Measurements from ENCODE around the gene CADM2. TPM values are rescaled to one million over a fixed set of nuclear protein-coding genes. Genes with fewer than 3 reads are reported as not detected.

Gene CADM2
- total RNA-seq, 1 experiment from 2014 or later = not detected

DNA sequence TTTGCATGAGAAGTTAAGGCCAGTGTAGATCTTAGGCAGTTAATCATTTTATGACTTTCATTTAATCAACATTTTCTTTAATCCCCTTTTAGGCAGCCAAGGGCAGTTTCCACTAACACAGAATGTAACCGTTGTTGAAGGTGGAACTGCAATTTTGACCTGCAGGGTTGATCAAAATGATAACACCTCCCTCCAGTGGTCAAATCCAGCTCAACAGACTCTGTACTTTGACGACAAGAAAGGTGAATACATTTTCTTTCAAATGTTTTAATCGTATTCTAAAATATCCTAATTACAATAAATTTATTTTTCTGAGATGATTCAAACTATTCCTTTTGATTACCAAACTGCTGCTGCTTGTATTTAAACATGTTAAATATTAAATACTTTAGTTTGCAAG is 843.2 kb downstream of the CADM2 start:
- CTCF ChIA-PET = no interaction called here
- DNase-seq = peak in 1 of 2 experiments; percentile 15
- intact Hi-C loops (cut with micrococcal nuclease; ENCODE audit: unreplicated experiment) = no loop called here

DNA sequence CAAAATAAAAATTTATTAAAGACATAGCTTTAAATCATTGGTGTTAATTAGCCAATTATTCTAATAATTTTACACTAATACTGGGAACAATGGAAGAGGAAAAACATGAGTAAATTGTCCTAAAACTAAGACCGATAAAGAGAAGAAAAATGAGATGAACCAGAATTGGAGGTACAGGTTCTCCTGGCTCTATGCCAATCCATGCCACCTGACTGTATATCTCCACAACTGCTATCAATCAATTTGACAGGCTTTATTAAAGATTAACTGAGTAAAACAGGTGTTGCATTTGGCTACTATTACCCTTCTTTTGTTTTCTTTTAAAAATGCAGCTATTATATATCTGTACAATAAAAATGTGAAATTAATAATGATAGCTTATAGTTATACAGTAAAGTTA is 850.0 kb downstream of the CADM2 start:
- TF ChIP-seq, protein P1, sequence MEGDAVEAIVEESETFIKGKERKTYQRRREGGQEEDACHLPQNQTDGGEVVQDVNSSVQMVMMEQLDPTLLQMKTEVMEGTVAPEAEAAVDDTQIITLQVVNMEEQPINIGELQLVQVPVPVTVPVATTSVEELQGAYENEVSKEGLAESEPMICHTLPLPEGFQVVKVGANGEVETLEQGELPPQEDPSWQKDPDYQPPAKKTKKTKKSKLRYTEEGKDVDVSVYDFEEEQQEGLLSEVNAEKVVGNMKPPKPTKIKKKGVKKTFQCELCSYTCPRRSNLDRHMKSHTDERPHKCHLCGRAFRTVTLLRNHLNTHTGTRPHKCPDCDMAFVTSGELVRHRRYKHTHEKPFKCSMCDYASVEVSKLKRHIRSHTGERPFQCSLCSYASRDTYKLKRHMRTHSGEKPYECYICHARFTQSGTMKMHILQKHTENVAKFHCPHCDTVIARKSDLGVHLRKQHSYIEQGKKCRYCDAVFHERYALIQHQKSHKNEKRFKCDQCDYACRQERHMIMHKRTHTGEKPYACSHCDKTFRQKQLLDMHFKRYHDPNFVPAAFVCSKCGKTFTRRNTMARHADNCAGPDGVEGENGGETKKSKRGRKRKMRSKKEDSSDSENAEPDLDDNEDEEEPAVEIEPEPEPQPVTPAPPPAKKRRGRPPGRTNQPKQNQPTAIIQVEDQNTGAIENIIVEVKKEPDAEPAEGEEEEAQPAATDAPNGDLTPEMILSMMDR (IDR thresholded peaks at IDR 0.05; ENCODE audit: insufficient read depth in 1 of 2, low read depth in 1 of 2, low read length in 1 of 2, severe bottlenecking in 1 of 2, unreplicated experiment in 1 of 2) = no peak
- no TSS peak for BruUV-seq (replicated peaks)
- DNase-seq = no peak
- no peak overlapping the region for H3K4me3 ChIP-seq (ENCODE audit: low read depth, low read length)
- no peaks in the 10 kb centered on the region for H3K9me3 ChIP-seq
- no peaks in the 10 kb centered on the region for H3K36me3 Mint-ChIP-seq (ENCODE audit: insufficient read depth, unreplicated experiment)
- no peaks in the 10 kb centered on the region for H3K36me3 ChIP-seq (ENCODE audit: control insufficient read depth, insufficient read depth, low read length)
- no peak overlapping the region for H3K4me3 Mint-ChIP-seq (ENCODE audit: unreplicated experiment)
- H3K27me3 ChIP-seq (replicated peaks; ENCODE audit: control insufficient read depth, insufficient read depth, low read length) = no peaks in the 10 kb centered on the region; the same call in 1 of the 2 replicates
- ChIA-PET POLR2A (no interaction called here), CTCF (no interaction called here)
- H3K27me3 Mint-ChIP-seq (ENCODE audit: insufficient read depth, unreplicated experiment) = peaks cover 3% of the 10 kb centered on the region
- H3K4me1 ChIP-seq = no peaks in the 10 kb centered on the region
- intact Hi-C loops (cut with micrococcal nuclease; ENCODE audit: unreplicated experiment) = no loop called here
- H3K4me1 Mint-ChIP-seq (ENCODE audit: low read depth, unreplicated experiment) = no peaks in the 10 kb centered on the region
- H3K27ac Mint-ChIP-seq (ENCODE audit: unreplicated experiment) = no peak overlapping the region
- H3K9me3 Mint-ChIP-seq (ENCODE audit: unreplicated experiment) = no peaks in the 10 kb centered on the region

More for the DNA sequence above, 843.2 kb downstream of the CADM2 start:
- POLR2A ChIA-PET = no interaction called here
- no peaks in the 10 kb centered on the region for H3K36me3 Mint-ChIP-seq (ENCODE audit: insufficient read depth, unreplicated experiment)
- Histone ChIP-seq H3K27me3 (replicated peaks; ENCODE audit: control insufficient read depth, insufficient read depth, low read length) (no peaks in the 10 kb centered on the region), H3K4me1 (no peaks in the 10 kb centered on the region), H3K4me3 (ENCODE audit: low read depth, low read length) (no peak overlapping the region), H3K9me3 (no peaks in the 10 kb centered on the region), H3K36me3 (ENCODE audit: control insufficient read depth, insufficient read depth, low read length) (no peaks in the 10 kb centered on the region)
- no peak overlapping the region for H3K27ac Mint-ChIP-seq (ENCODE audit: unreplicated experiment)
- TF ChIP-seq, protein P1 (IDR thresholded peaks at IDR 0.05; ENCODE audit: insufficient read depth in 1 of 2, low read depth in 1 of 2, low read length in 1 of 2, severe bottlenecking in 1 of 2, unreplicated experiment in 1 of 2) = peak in 1 of 2 experiments; percentile 44
- no TSS peak for BruUV-seq (replicated peaks)
- H3K27me3 Mint-ChIP-seq (ENCODE audit: insufficient read depth, unreplicated experiment) = peaks cover 2% of the 10 kb centered on the region
- H3K4me1 Mint-ChIP-seq (ENCODE audit: low read depth, unreplicated experiment) = no peaks in the 10 kb centered on the region
- no peak overlapping the region for H3K4me3 Mint-ChIP-seq (ENCODE audit: unreplicated experiment)
- no peaks in the 10 kb centered on the region for H3K9me3 Mint-ChIP-seq (ENCODE audit: unreplicated experiment)

DNA sequence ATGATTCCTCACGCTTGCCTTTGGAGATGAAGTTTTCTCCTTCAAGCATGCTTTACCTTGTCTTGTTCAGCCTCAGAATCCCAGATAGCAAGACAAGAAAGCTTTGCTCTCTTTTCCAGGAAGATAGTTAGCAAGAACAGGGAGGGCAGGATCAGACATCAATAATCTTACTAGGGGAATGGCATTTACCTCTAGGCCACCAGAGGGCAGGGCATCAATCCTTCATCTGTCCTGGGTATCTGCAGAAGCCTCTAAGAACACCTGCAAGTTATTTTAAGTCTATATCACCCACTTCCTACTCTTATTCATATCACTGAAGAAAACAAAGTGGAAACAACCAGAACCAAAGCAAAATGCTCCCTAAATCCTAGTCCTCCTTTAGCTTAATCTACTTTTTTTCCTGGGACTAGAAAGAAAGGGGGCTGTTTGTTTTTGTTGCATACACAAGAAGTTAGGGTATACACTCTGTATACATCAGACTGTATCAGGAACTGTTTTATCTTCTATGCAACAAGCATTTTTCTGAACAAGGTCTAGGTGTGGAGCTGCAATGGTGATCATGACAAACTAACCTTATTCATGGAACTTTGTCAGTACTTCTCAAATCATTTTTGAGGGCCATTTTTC is 862.5 kb downstream of the CADM2 start:
- ChIA-PET CTCF (no interaction called here), POLR2A (no interaction called here)
- no peaks in the 10 kb centered on the region for H3K9me3 ChIP-seq
- H3K4me3 ChIP-seq (ENCODE audit: low read depth, low read length) = no peak overlapping the region
- BruUV-seq (replicated peaks) = no TSS peak
- H3K4me1 ChIP-seq = no peaks in the 10 kb centered on the region
- H3K9me3 Mint-ChIP-seq (ENCODE audit: unreplicated experiment) = no peaks in the 10 kb centered on the region
- no peaks in the 10 kb centered on the region for H3K36me3 Mint-ChIP-seq (ENCODE audit: insufficient read depth, unreplicated experiment)
- H3K27ac Mint-ChIP-seq (ENCODE audit: unreplicated experiment) = no peak overlapping the region
- intact Hi-C loops (cut with micrococcal nuclease; ENCODE audit: unreplicated experiment) = loop anchor here (1.0 kb wide), 3 partner anchors 424 to 742 kb away; no protein-coding TSS in a partner anchor
- H3K27me3 Mint-ChIP-seq (ENCODE audit: insufficient read depth, unreplicated experiment) = peaks cover 3% of the 10 kb centered on the region
- no peak overlapping the region for H3K4me3 Mint-ChIP-seq (ENCODE audit: unreplicated experiment)
- no peaks in the 10 kb centered on the region for H3K4me1 Mint-ChIP-seq (ENCODE audit: low read depth, unreplicated experiment)
- TF ChIP-seq, protein P1 (IDR thresholded peaks at IDR 0.05; ENCODE audit: insufficient read depth in 1 of 2, low read depth in 1 of 2, low read length in 1 of 2, severe bottlenecking in 1 of 2, unreplicated experiment in 1 of 2) = peak; percentile 35 to 55
- H3K27me3 ChIP-seq (replicated peaks; ENCODE audit: control insufficient read depth, insufficient read depth, low read length) = no peaks in the 10 kb centered on the region
- no peaks in the 10 kb centered on the region for H3K36me3 ChIP-seq (ENCODE audit: control insufficient read depth, insufficient read depth, low read length)
- peak in 1 of 2 experiments; percentile 42 for DNase-seq

Data from Caco-2 (cell line).